ENCODE data around the gene FANCI. TPM values are rescaled to one million over a fixed set of nuclear protein-coding genes. Genes with fewer than 3 reads are reported as not detected.
"Not testable (repeated sequence)": the region's sequence is repeated elsewhere in the genome, so short reads cannot be mapped to it uniquely, and the experiment has no call there.

The FANCI gene
- total and polyA plus RNA-seq, 2 of the 4 experiments (the other 2 are of a cell fraction): 13.2 to 34.2 TPM

- H3K56ac ChIP-seq (ENCODE audit: extremely low read depth, insufficient read depth, low read length); POLR2A ChIA-PET (ENCODE audit: unreplicated experiment); ATAC-seq (ENCODE audit: low read depth); H3K9ac ChIP-seq (ENCODE audit: low read depth, low read length); H3K4ac ChIP-seq (ENCODE audit: low read depth, low read length); H2BK15ac ChIP-seq (ENCODE audit: low read depth, low read length); H3K79me1 ChIP-seq (ENCODE audit: low read depth in 1 of 2, low read length in 2 of 2); H2AFZ ChIP-seq (replicated peaks; ENCODE audit: low read length, poor library complexity); H3K23ac ChIP-seq (ENCODE audit: low read depth, low read length); H3K27me3 ChIP-seq (ENCODE audit: control insufficient read depth, insufficient read depth, low read length); H3K27ac ChIP-seq (ENCODE audit: insufficient read depth, low read length); H3K9me1 ChIP-seq (ENCODE audit: insufficient read depth, low read length); H4K5ac ChIP-seq (ENCODE audit: low read depth, low read length); in situ Hi-C loops (cut with MboI; ENCODE audit: low sequenced_read_pairs); H3K4me1 ChIP-seq (ENCODE audit: control insufficient read depth, insufficient read depth, low read length); H3K4me3 ChIP-seq (ENCODE audit: insufficient read depth, low read depth, low read length); H2BK20ac ChIP-seq (ENCODE audit: low read depth, low read length); H2AK9ac ChIP-seq (replicated peaks; ENCODE audit: low read depth, low read length, poor library complexity); CTCF ChIA-PET; DNase-seq; intact Hi-C loops (cut with micrococcal nuclease); BruUV-seq (replicated peaks); H3K18ac ChIP-seq (ENCODE audit: low read depth, low read length); H3K14ac ChIP-seq (replicated peaks; ENCODE audit: low read depth, low read length); H2BK120ac ChIP-seq (ENCODE audit: low read depth, low read length); H2AK5ac ChIP-seq (ENCODE audit: low read depth, low read length); H3K9me3 ChIP-seq (ENCODE audit: control insufficient read depth, insufficient read depth, low read length); H3K36me3 ChIP-seq (ENCODE audit: control insufficient read depth, insufficient read depth, low read length); H4K91ac ChIP-seq (ENCODE audit: insufficient read depth, low read depth, low read length); H3K4me2 ChIP-seq (ENCODE audit: low read depth, low read length); H4K8ac ChIP-seq (ENCODE audit: low read depth in 2 of 2, low read length in 2 of 2); H4K20me1 ChIP-seq (ENCODE audit: insufficient read depth, low read length); H2BK5ac ChIP-seq (ENCODE audit: low read depth, low read length, poor library complexity, severe bottlenecking); dilution Hi-C loops (cut with HindIII; ENCODE audit: low sequenced_read_pairs, unreplicated experiment): not testable (repeated sequence)
- TF ChIP-seq CEBPB (IDR thresholded peaks at IDR 0.05; ENCODE audit: low read depth, low read length): peak; percentile 46
- WGBS, 2 experiments (ENCODE audit: extremely low coverage in 2 of 2, insufficient read length in 1 of 2): 67% methylated on average over 2 of the region's 12 CpGs; no CpG with 5 or more reads in 1 of the 2 experiments
Measured at GRCh38 chr15:89239883-89240810, 3.6 kb upstream of the FANCI start.
